HepG2 (cell line): ENCODE measurements around the gene GJA3. TPM values are rescaled to one million over a fixed set of nuclear protein-coding genes. Genes with fewer than 3 reads are reported as not detected.

Experiments used
- CREM ChIP-seq, 2 experiments: sonication (generic) in 1 of 2; formaldehyde crosslinking in 1 of 2; IDR thresholded peaks; 2 replicates each; pipeline versions ENCODE4 v1.4.0 to v1.6.1; 2016 to 2020; ENCODE audit warnings: antibody characterized with exemption in 1 of 2, mild to moderate bottlenecking in 1 of 2, missing genetic modification reagents in 1 of 2
- GPN1 ChIP-seq: sonication (generic); formaldehyde crosslinking; IDR thresholded peaks from 2 replicates; pipeline ENCODE4 v1.5.1; 2020; ENCODE audit warnings: missing genetic modification reagents, borderline replicate concordance
- HNF1A ChIP-seq, 2 experiments: sonication (generic) in 1 of 2; formaldehyde crosslinking in 1 of 2; IDR thresholded peaks; 2 replicates each; pipeline versions ENCODE4 v1.4.0 to v1.6.1; 2016 to 2020; ENCODE audit warnings: borderline replicate concordance in 1 of 2, low read depth in 1 of 2, mild to moderate bottlenecking in 1 of 2, missing genetic modification reagents in 1 of 2
- MAX ChIP-seq: IDR thresholded peaks from 2 replicates; pipeline ENCODE4 v1.6.1; 2012; ENCODE audit warnings: inconsistent platforms
- PHF20 ChIP-seq: sonication (generic); formaldehyde crosslinking; IDR thresholded peaks from 2 replicates; pipeline ENCODE4 v1.5.0; 2020; ENCODE audit warnings: mild to moderate bottlenecking, missing genetic modification reagents
- PRDM15 ChIP-seq: sonication (generic); formaldehyde crosslinking; IDR thresholded peaks from 2 replicates; pipeline ENCODE4 v1.4.0; 2020; ENCODE audit warnings: missing genetic modification reagents
- STAG1 ChIP-seq: sonication (generic); formaldehyde crosslinking; IDR thresholded peaks from 2 replicates; pipeline ENCODE4 v1.4.0; 2020; ENCODE audit warnings: missing genetic modification reagents
- TAF15 ChIP-seq: fragments of 200-400 bp; formaldehyde crosslinking; IDR thresholded peaks from one replicate; pipeline ENCODE4 v1.6.1; 2018; ENCODE audit warnings: mild to moderate bottlenecking, low read depth, low read length; ENCODE audit not compliant: poor library complexity, severe bottlenecking
- ZMYM3 ChIP-seq: sonication (generic); formaldehyde crosslinking; IDR thresholded peaks from 2 replicates; pipeline ENCODE4 v1.5.1; 2020; ENCODE audit warnings: mild to moderate bottlenecking, missing genetic modification reagents
- ZNF143 ChIP-seq: sonication (generic); formaldehyde crosslinking; IDR thresholded peaks from 2 replicates; pipeline ENCODE4 v1.4.0; 2020; ENCODE audit warnings: missing genetic modification reagents
- ZNF350 ChIP-seq: sonication (generic); formaldehyde crosslinking; IDR thresholded peaks from 2 replicates; pipeline ENCODE4 v1.4.0; 2020; ENCODE audit warnings: mild to moderate bottlenecking, low read depth, missing genetic modification reagents, borderline replicate concordance
- ZNF382 ChIP-seq: sonication (generic); formaldehyde crosslinking; IDR thresholded peaks from 2 replicates; pipeline ENCODE4 v1.5.0; 2020; ENCODE audit warnings: missing genetic modification reagents, mild to moderate bottlenecking, borderline replicate concordance
- ZNF558 ChIP-seq: sonication (generic); formaldehyde crosslinking; IDR thresholded peaks from 2 replicates; pipeline ENCODE4 v1.9.0; 2022; ENCODE audit warnings: mild to moderate bottlenecking, missing genetic modification reagents, borderline replicate concordance
- ZNF574 ChIP-seq: sonication (generic); formaldehyde crosslinking; IDR thresholded peaks from 2 replicates; pipeline ENCODE4 v1.4.0; 2020; ENCODE audit warnings: missing genetic modification reagents
- ZNF629 ChIP-seq: sonication (generic); formaldehyde crosslinking; conservative IDR thresholded peaks from 2 replicates; pipeline ENCODE4 v1.5.0; 2020; ENCODE audit warnings: missing genetic modification reagents
- polyA plus RNA-seq, 8 experiments: library from polyadenylated mRNA; depleted of rRNA in 3 of 8; stranded (reverse) in 7 of 8; unstranded in 1 of 8; fragments of >200 nt; fragmentation: Illumina TruSeq in 4 of 8; extraction: Trizol in 4 of 8; gene quantifications; 2 replicates each; pipeline versions ENCODE4 v1.2.1 to v1.2.3, GENCODE V29; 2011 to 2016; ENCODE audit warnings: low read depth in 4 of 8, missing spikeins in 1 of 8, mixed read lengths in 1 of 8; ENCODE audit not compliant: insufficient read depth in 1 of 8
- total RNA-seq, 5 experiments: library from RNA; depleted of rRNA; stranded (reverse); fragments of >200 nt; fragmentation: Illumina TruSeq; extraction: Trizol; gene quantifications; 2 replicates each; pipeline ENCODE4 v1.2.3, GENCODE V29; 2016; ENCODE audit warnings: low read depth in 1 of 5

GJA3 gene
- total and polyA plus RNA-seq, 2 of the 13 experiments (the other 11 are each of a cell fraction or from before 2014, with no cell fraction given), result 0.04 TPM

- TF ChIP-seq CREM (IDR thresholded peaks at IDR 0.05) (no peak), CREM (CRISPR knock-in tag; IDR thresholded peaks at IDR 0.05) (no peak), TAF15 (no peak), ZNF382 (CRISPR knock-in tag) (no peak), ZNF350 (CRISPR knock-in tag) (0 out of 2 replicates have a peak, but pooled peaks have one; percentile 6), STAG1 (peak; percentile 45), PHF20 (no peak), PRDM15 (CRISPR knock-in tag) (no peak; the same call in 1 of the 2 replicates), ZNF143 (CRISPR knock-in tag) (no peak), ZNF574 (CRISPR knock-in tag) (peak; percentile 44; the same call in 1 of the 2 replicates), ZNF629 (no peak), HNF1A (IDR thresholded peaks at IDR 0.05; ENCODE audit: low read depth) (no peak), HNF1A (CRISPR knock-in tag; IDR thresholded peaks at IDR 0.05; ENCODE audit: borderline replicate concordance) (no peak), ZMYM3 (0 out of 2 replicates have a peak, but pooled peaks have one; percentile 22), GPN1 (no peak), MAX (peak; percentile 24; the same call in 1 of the 2 replicates), ZNF558 (CRISPR knock-in tag) (no peak)
Measured at GRCh38 chr13:20128459-20128931, 32.4 kb downstream of the GJA3 start (continued).
